ENCODE measurements around the gene KRTAP2-2.

- TF ChIP-seq EP300 (IDR thresholded peaks at IDR 0.05; ENCODE audit: borderline replicate concordance) (no peak), ZBTB7A (IDR thresholded peaks at IDR 0.05; ENCODE audit: low read depth) (no peak), USF1 (IDR thresholded peaks at IDR 0.05) (no peak), EGR1 (IDR thresholded peaks at IDR 0.05) (no peak)
These were observed 21.8 kb upstream of the KRTAP2-2 start for GRCh38 chr17:41076788-41077187.

Measured in Ishikawa (cell line).